ENCODE results near the gene CCDC83. TPM values are rescaled to one million over a fixed set of nuclear protein-coding genes. Genes with fewer than 3 reads are reported as not detected.

The CCDC83 gene
- total RNA-seq, 1 donor: not detected

DNA sequence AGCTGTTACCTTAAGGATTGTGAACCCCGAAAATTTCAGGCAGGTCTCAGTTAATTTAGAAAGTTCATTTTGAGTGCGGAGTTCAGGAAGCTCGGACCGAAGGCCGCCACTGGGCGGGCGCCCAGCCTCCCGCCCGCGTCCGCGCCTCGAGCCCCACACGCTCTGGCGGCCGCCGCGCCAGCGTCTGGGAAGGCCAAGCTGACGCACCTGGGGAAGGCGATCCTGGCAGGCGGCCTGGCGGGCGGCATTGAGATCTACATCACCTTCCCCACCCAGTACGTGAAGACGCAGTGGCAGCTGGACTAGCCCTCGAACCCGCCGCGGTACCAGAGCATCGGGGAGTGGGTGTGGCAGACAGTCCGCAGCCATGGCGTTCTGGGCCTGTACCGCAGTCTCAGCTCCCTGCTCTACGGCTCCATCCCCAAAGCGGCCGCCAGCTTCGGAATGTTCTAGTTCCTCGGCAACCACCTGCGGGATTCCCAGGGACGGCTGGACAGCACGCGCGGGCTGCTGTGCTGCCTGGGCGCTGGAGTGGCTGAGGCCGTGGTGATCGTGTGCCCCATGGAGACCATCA is 79.5 kb downstream of the CCDC83 start:
- no peak overlapping the region for H3K4me3 ChIP-seq (ENCODE audit: low read depth, low read length)
- DNase-seq (ENCODE audit: low read depth): no peak

DNA sequence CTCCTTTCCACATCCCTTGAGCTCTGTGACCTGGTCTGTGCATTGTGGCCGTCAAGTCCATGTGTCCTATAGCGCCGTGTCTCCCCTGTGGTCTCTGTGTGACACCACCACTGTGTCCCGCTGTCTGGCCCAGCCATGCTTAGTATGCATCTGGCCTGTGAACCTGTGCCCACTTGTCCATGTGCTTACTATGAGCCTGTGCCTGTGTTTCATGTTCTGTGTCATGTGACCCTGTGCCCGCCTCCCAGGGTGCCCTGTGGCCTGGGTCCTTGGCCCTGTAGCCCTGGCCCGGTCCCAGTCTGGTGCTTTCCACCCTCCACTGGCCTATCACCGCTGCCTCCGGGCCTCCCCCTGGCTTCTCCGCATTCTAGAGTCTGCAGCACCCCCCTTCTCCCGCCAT is 80.6 kb downstream of the CCDC83 start:
- TF ChIP-seq, protein P1, sequence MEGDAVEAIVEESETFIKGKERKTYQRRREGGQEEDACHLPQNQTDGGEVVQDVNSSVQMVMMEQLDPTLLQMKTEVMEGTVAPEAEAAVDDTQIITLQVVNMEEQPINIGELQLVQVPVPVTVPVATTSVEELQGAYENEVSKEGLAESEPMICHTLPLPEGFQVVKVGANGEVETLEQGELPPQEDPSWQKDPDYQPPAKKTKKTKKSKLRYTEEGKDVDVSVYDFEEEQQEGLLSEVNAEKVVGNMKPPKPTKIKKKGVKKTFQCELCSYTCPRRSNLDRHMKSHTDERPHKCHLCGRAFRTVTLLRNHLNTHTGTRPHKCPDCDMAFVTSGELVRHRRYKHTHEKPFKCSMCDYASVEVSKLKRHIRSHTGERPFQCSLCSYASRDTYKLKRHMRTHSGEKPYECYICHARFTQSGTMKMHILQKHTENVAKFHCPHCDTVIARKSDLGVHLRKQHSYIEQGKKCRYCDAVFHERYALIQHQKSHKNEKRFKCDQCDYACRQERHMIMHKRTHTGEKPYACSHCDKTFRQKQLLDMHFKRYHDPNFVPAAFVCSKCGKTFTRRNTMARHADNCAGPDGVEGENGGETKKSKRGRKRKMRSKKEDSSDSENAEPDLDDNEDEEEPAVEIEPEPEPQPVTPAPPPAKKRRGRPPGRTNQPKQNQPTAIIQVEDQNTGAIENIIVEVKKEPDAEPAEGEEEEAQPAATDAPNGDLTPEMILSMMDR (IDR thresholded peaks at IDR 0.05; ENCODE audit: insufficient read depth, low read length): no peak
- DNase-seq (ENCODE audit: low read depth): no peak
- no peak overlapping the region for H3K4me3 ChIP-seq (ENCODE audit: low read depth, low read length)

More for the DNA sequence above, 79.5 kb downstream of the CCDC83 start:
- TF ChIP-seq, protein P1 (IDR thresholded peaks at IDR 0.05; ENCODE audit: insufficient read depth, low read length): no peak

DNA sequence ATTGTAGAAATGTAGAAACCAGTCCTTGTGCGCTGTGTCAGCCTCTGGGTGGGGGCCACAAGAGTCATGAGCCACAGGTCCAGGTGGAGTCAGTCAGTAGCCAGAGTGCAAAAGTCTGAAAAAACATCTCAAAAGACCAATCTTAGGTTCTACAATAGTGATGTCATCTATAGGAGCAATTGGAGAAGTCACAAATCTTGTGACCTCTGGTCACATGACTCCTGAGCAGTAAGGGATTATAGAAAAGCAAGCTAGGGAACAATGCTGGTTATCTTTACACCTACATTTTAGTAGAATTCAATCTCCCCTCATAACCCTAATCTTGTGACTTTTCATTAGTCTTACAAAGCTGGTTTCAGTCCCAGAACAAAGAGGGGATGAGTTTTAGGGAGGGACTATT is 82.7 kb downstream of the CCDC83 start:
- DNase-seq (ENCODE audit: low read depth): no peak
- TF ChIP-seq, protein P1 (IDR thresholded peaks at IDR 0.05; ENCODE audit: insufficient read depth, low read length): no peak

DNA sequence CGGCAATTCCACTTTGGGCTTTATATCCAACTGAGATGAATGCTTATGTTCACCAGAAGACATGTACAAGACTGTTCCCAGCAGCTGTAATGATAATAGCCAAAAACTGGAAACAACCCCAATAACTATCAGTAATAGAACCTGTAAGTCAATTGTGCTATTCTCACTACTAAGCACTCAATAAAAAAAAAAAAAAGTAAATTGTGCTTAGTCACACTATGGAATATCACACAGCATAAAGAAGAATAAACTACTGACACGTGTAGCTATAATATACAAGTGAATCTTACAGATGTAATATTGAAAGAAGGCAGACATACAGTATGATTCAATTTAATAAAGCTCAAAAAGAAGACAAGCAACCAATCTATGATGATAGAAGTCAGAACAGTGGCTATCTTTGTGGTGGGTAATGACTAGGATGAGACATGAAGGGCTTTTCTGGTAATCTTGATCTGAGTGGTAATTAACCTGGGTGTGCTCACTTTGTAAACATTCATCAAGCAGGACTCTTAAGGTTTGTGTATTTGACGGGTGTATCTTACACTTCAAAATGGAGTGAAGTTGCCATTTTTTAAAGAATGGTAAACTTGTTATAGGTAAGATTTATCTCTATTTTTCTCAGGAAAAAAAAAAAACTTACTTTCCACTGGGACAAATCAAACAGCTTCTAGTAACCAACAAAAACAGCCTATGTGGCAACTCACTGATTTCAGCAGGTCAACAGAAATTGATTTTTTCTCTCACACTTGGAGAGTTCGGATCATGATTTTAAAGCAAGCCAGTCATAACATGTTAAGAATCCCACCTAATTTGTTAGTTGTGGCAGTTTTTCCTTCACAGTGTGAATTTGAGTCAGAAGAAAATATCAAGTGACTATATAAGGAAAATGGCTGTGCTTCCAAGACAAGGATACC is 84.2 kb downstream of the CCDC83 start:
- TF ChIP-seq, protein P1 (IDR thresholded peaks at IDR 0.05; ENCODE audit: insufficient read depth, low read length): no peak
- H3K4me3 ChIP-seq (ENCODE audit: low read depth, low read length): no peak overlapping the region

More for the DNA sequence above, 82.7 kb downstream of the CCDC83 start:
- H3K4me3 ChIP-seq (ENCODE audit: low read depth, low read length): no peak overlapping the region

DNA sequence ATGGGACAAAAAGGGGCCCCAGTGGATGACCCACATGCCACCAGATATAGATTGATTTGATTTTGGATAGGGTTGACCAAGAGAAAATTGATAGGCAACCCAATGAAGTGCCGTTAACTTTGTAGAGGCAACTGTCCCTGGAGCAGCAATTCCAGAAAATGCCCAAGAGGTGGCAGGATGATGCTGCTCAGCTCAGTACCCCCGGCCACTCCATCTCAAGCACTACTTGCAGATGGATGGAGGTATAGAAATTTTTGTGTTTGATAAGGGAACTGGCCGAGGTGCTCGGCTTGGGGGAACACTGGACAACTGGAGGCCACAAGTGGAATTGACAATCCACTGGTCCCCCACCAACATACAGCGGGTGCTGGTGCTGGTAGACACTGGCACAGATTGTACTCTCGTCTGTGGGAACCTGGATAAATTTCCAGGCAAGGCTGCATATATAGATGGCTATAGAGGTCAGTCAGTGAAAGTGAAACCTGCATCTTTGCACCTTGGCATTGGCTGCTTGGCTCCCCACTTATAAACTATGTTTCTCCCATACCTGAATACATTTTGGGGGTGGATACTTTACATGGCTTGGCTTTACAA is 86.3 kb downstream of the CCDC83 start:
- H3K4me3 ChIP-seq (ENCODE audit: low read depth, low read length): peak overlapping the region; percentile 28
- peak; percentile 84 for DNase-seq (ENCODE audit: low read depth)
- TF ChIP-seq, protein P1 (IDR thresholded peaks at IDR 0.05; ENCODE audit: insufficient read depth, low read length): peak; percentile 80

More for the DNA sequence above, 84.2 kb downstream of the CCDC83 start:
- no peak for DNase-seq (ENCODE audit: low read depth)

DNA sequence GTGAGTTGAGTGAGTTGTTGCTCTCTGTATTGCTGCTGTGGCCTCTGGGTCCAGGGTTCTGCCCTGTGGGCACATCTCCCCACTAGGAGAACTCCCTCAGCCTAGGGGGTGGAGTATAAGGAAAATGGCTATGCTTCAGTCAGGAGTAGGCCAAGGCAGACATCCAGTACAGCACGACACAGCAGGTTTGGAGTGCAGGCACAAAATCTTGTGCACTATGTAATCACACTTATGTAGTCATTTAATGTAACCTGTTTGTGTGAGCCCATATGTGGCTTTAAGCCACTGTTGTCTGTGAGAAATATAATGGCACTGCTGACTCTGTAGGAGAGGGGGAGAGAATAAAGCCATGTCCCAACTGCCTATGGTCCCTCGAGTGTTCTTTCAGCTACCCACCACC is 90.1 kb downstream of the CCDC83 start:
- TF ChIP-seq, protein P1 (IDR thresholded peaks at IDR 0.05; ENCODE audit: insufficient read depth, low read length): no peak
- no peak overlapping the region for H3K4me3 ChIP-seq (ENCODE audit: low read depth, low read length)

More for the DNA sequence above, 90.1 kb downstream of the CCDC83 start:
- no peak for DNase-seq (ENCODE audit: low read depth)
